K562 (cell line): ENCODE results near the gene VPS37D. TPM values are rescaled to one million over a fixed set of nuclear protein-coding genes. Genes with fewer than 3 reads are reported as not detected.

Experiments used
- CREM ChIP-seq: IDR thresholded peaks from 2 replicates; pipeline ENCODE4 v1.6.1; 2014; ENCODE audit warnings: antibody characterized with exemption, low read depth
- EP400 ChIP-seq: fragments of 450-650 bp; IDR thresholded peaks from 2 replicates; pipeline ENCODE4 v1.6.1; 2017; ENCODE audit warnings: antibody characterized with exemption, mild to moderate bottlenecking, moderate library complexity
- ETV6 ChIP-seq, 3 experiments: fragments of 150-350 bp in 1 of 3; sonication (generic) in 1 of 3; formaldehyde crosslinking in 1 of 3; IDR thresholded peaks; 2 replicates each; pipeline versions ENCODE4 v1.6.1 to v1.8.0; 2014 to 2022; ENCODE audit warnings: borderline replicate concordance in 2 of 3, low read depth in 2 of 3, antibody characterized with exemption in 1 of 3, low read length in 1 of 3, mild to moderate bottlenecking in 1 of 3, missing genetic modification reagents in 1 of 3
- RCOR1 ChIP-seq, 2 experiments: IDR thresholded peaks; 2 replicates each; pipeline ENCODE4 v1.6.1; 2012; ENCODE audit warnings: low read depth in 2 of 2, low read length in 2 of 2, borderline replicate concordance in 1 of 2, improper control_type of control experiment in 1 of 2
- SNRNP70 ChIP-seq: fragments of 200-400 bp; formaldehyde crosslinking; optimal IDR thresholded peaks from 2 replicates; pipeline ENCODE3; 2017; ENCODE audit warnings: low read depth, low read length
- ZBED1 ChIP-seq: IDR thresholded peaks from 2 replicates; pipeline ENCODE4 v1.6.1; 2014
- ZFP36 ChIP-seq: fragments of 150-350 bp; IDR thresholded peaks from 2 replicates; pipeline ENCODE4 v1.6.1; 2018; ENCODE audit warnings: low read length, low read depth; ENCODE audit not compliant: partially characterized antibody
- ZKSCAN8 ChIP-seq: fragments of 200-800 bp; sonication (Bioruptor generic); IDR thresholded peaks from 2 replicates; pipeline ENCODE4 v1.6.1; 2016; ENCODE audit warnings: missing genetic modification characterization, missing compliant biosample characterization
- ZNF140 ChIP-seq: fragments of 250-450 bp; sonication (Bioruptor Pico); IDR thresholded peaks from 2 replicates; pipeline ENCODE4 v1.8.0; 2021; ENCODE audit warnings: moderate library complexity, mild to moderate bottlenecking, inconsistent platforms
- ZNF224 ChIP-seq: sonication (generic); formaldehyde crosslinking; IDR thresholded peaks from 2 replicates; pipeline ENCODE4 v1.8.0; 2022; ENCODE audit warnings: mild to moderate bottlenecking, missing genetic modification reagents
- ZNF24 ChIP-seq: fragments of 450-650 bp; IDR thresholded peaks from 2 replicates; pipeline ENCODE4 v1.6.1; 2016
- ZNF589 ChIP-seq: fragments of 200-800 bp; sonication (Bioruptor generic); IDR thresholded peaks from 2 replicates; pipeline ENCODE4 v1.6.1; 2016; ENCODE audit warnings: low read depth, missing genetic modification characterization, missing compliant biosample characterization
- polyA plus RNA-seq, 8 experiments: library from polyadenylated mRNA; depleted of rRNA in 4 of 8; stranded (reverse) in 5 of 8; unstranded in 3 of 8; fragments of >200 nt; fragmentation: Nextera tagmentation in 2 of 8; fragmentation: Illumina TruSeq in 1 of 8; extraction: Ambion mirVana in 2 of 8; extraction: Trizol in 1 of 8; gene quantifications; 2 replicates each; pipeline versions ENCODE4 v1.2.1 to v1.2.3, GENCODE V29; 2011 to 2014; ENCODE audit warnings: inconsistent platforms in 1 of 8, missing spikeins in 1 of 8
- total RNA-seq, 7 experiments: library from RNA; depleted of rRNA in 6 of 7; stranded (reverse); fragments of >200 nt in 6 of 7; fragmentation: Illumina TruSeq in 2 of 7; extraction: Trizol in 2 of 7; gene quantifications; 2 replicates each; pipeline versions ENCODE4 v1.2.1 to v1.2.3, GENCODE V29; 2011 to 2021; ENCODE audit warnings: low replicate concordance in 1 of 7
- TF ChIP-seq, protein P1 (sequence below): fragments of 250-450 bp; sonication (Bioruptor Pico); IDR thresholded peaks from 2 replicates; pipeline ENCODE4 v1.9.0; 2021; ENCODE audit warnings: mild to moderate bottlenecking
- TF ChIP-seq, protein P2 (sequence below), 2 experiments: fragments of 450-650 bp; IDR thresholded peaks; 2 replicates each; pipeline ENCODE4 v1.6.1; 2018; ENCODE audit warnings: mild to moderate bottlenecking in 2 of 2, low read depth in 1 of 2; ENCODE audit not compliant: partially characterized antibody in 2 of 2
- TF ChIP-seq, protein P3 (sequence below): fragments of 450-650 bp; IDR thresholded peaks from 2 replicates; pipeline ENCODE4 v1.6.1; 2017; ENCODE audit warnings: antibody characterized with exemption, mild to moderate bottlenecking
- TF ChIP-seq, protein P4 (sequence below), 3 experiments: IDR thresholded peaks in 2 of 3; conservative IDR thresholded peaks in 1 of 3; 2 replicates each; pipeline ENCODE4 v1.5.1; 2011 to 2012; ENCODE audit warnings: low read length in 3 of 3, mild to moderate bottlenecking in 3 of 3, control low read depth in 2 of 3, improper control_type of control experiment in 1 of 3, inconsistent platforms in 1 of 3, low read depth in 1 of 3, mixed read lengths in 1 of 3, moderate library complexity in 1 of 3; ENCODE audit not compliant: insufficient read depth in 2 of 3

VPS37D gene
- total and polyA plus RNA-seq, 9 of the 15 experiments (the other 6 are each of a cell fraction or from before 2014, with no cell fraction given): 0.25 to 2.3 (median 1.0) TPM; not detected in 3

DNA sequence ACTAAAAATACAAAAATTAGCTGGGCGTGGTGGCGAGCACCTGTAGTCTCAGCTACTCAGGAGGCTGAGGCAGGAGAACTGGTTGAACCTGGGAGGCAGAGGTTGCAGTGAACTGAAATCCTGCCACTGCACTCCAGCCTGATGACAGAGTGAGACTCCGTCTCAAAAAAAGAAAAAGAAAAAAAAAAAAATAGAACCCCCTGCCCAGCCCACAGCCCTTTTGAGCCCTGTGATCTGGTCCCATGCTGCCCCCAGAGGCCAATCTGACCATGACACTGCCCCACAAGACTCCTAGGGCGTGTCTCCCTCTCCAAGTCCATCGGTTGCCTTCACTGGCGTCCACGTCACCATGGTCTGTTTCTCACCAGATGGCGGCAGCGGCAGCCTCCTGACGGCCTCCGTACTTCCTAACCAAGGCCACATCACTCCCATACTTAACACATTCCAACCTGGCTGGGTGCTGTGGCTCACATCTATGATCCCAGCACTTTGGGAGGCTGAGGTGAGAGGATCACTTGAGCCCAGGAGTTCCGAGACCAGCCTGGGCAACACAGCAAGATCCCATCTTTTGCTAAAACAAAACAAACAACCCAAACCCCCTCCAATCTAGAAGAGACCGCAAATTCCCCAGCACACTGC, 33.8 kb downstream of the VPS37D start (continued):
- TF ChIP-seq RCOR1 (IDR thresholded peaks at IDR 0.05; ENCODE audit: borderline replicate concordance in 1 of 2, low read depth in 2 of 2, low read length in 2 of 2) (no peak), EP400 (no peak), ZFP36 (peak; percentile 13), ZBED1 (no peak), ZNF589 (no peak), ZNF140 (CRISPR knock-in tag) (no peak), ZNF24 (no peak), CREM (peak; percentile 92), ZKSCAN8 (CRISPR knock-in tag) (no peak), SNRNP70 (peak; percentile 35), ZNF224 (no peak), ETV6 (IDR thresholded peaks at IDR 0.05; ENCODE audit: borderline replicate concordance in 1 of 2, low read depth in 2 of 2, low read length in 1 of 2) (peak in 1 of 2 experiments; percentile 38; a peak in 1 of 4 replicates), ETV6 (CRISPR knock-in tag; IDR thresholded peaks at IDR 0.05; ENCODE audit: borderline replicate concordance) (no peak)
- TF ChIP-seq, protein P1, sequence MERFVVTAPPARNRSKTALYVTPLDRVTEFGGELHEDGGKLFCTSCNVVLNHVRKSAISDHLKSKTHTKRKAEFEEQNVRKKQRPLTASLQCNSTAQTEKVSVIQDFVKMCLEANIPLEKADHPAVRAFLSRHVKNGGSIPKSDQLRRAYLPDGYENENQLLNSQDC (CRISPR knock-in tag): no peak
- TF ChIP-seq, protein P2, sequence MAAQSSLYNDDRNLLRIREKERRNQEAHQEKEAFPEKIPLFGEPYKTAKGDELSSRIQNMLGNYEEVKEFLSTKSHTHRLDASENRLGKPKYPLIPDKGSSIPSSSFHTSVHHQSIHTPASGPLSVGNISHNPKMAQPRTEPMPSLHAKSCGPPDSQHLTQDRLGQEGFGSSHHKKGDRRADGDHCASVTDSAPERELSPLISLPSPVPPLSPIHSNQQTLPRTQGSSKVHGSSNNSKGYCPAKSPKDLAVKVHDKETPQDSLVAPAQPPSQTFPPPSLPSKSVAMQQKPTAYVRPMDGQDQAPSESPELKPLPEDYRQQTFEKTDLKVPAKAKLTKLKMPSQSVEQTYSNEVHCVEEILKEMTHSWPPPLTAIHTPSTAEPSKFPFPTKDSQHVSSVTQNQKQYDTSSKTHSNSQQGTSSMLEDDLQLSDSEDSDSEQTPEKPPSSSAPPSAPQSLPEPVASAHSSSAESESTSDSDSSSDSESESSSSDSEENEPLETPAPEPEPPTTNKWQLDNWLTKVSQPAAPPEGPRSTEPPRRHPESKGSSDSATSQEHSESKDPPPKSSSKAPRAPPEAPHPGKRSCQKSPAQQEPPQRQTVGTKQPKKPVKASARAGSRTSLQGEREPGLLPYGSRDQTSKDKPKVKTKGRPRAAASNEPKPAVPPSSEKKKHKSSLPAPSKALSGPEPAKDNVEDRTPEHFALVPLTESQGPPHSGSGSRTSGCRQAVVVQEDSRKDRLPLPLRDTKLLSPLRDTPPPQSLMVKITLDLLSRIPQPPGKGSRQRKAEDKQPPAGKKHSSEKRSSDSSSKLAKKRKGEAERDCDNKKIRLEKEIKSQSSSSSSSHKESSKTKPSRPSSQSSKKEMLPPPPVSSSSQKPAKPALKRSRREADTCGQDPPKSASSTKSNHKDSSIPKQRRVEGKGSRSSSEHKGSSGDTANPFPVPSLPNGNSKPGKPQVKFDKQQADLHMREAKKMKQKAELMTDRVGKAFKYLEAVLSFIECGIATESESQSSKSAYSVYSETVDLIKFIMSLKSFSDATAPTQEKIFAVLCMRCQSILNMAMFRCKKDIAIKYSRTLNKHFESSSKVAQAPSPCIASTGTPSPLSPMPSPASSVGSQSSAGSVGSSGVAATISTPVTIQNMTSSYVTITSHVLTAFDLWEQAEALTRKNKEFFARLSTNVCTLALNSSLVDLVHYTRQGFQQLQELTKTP (IDR thresholded peaks at IDR 0.05; ENCODE audit: low read depth in 1 of 2, partially characterized antibody in 2 of 2): peak in 1 of 2 experiments; percentile 53
- TF ChIP-seq, protein P3, sequence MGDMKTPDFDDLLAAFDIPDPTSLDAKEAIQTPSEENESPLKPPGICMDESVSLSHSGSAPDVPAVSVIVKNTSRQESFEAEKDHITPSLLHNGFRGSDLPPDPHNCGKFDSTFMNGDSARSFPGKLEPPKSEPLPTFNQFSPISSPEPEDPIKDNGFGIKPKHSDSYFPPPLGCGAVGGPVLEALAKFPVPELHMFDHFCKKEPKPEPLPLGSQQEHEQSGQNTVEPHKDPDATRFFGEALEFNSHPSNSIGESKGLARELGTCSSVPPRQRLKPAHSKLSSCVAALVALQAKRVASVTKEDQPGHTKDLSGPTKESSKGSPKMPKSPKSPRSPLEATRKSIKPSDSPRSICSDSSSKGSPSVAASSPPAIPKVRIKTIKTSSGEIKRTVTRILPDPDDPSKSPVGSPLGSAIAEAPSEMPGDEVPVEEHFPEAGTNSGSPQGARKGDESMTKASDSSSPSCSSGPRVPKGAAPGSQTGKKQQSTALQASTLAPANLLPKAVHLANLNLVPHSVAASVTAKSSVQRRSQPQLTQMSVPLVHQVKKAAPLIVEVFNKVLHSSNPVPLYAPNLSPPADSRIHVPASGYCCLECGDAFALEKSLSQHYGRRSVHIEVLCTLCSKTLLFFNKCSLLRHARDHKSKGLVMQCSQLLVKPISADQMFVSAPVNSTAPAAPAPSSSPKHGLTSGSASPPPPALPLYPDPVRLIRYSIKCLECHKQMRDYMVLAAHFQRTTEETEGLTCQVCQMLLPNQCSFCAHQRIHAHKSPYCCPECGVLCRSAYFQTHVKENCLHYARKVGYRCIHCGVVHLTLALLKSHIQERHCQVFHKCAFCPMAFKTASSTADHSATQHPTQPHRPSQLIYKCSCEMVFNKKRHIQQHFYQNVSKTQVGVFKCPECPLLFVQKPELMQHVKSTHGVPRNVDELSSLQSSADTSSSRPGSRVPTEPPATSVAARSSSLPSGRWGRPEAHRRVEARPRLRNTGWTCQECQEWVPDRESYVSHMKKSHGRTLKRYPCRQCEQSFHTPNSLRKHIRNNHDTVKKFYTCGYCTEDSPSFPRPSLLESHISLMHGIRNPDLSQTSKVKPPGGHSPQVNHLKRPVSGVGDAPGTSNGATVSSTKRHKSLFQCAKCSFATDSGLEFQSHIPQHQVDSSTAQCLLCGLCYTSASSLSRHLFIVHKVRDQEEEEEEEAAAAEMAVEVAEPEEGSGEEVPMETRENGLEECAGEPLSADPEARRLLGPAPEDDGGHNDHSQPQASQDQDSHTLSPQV: peak; percentile 41; the same call in 1 of the 2 replicates
- TF ChIP-seq, protein P4, sequence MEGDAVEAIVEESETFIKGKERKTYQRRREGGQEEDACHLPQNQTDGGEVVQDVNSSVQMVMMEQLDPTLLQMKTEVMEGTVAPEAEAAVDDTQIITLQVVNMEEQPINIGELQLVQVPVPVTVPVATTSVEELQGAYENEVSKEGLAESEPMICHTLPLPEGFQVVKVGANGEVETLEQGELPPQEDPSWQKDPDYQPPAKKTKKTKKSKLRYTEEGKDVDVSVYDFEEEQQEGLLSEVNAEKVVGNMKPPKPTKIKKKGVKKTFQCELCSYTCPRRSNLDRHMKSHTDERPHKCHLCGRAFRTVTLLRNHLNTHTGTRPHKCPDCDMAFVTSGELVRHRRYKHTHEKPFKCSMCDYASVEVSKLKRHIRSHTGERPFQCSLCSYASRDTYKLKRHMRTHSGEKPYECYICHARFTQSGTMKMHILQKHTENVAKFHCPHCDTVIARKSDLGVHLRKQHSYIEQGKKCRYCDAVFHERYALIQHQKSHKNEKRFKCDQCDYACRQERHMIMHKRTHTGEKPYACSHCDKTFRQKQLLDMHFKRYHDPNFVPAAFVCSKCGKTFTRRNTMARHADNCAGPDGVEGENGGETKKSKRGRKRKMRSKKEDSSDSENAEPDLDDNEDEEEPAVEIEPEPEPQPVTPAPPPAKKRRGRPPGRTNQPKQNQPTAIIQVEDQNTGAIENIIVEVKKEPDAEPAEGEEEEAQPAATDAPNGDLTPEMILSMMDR (IDR thresholded peaks at IDR 0.05 in 2 of 3, conservative IDR thresholded peaks at IDR 0.05 in 1 of 3; ENCODE audit: insufficient read depth in 2 of 3, low read depth in 1 of 3, low read length in 3 of 3): peak; percentile 83 to 94 (median 85)
